Left cardiac atrium (tissue), 4 donors: Measurements from ENCODE around the gene CTNNA3. TPM values are rescaled to one million over a fixed set of nuclear protein-coding genes. Genes with fewer than 3 reads are reported as not detected.
A peak's percentile ranks its signal among the peaks of the same experiment; 100 is the strongest.

Experiments
- ATAC-seq, 2 donors: fragments of 200-7000 bp; cut with Tn5 transposase; one replicate each; pipeline ENCODE4 v1.9.1; 2020; ENCODE audit warnings: mild to moderate bottlenecking in 2 of 2, moderate library complexity in 2 of 2
- DNase-seq: peaks from one replicate; pipeline ENCODE4 v3.0.0-alpha.2; 2020
- intact Hi-C, 2 donors: fragments of 100-400 bp; cut with DNase I; formaldehyde crosslinking; loops; one replicate each; pipeline versions ENCODE4 v1.14.1 to v1.15.1; 2022 to 2023
- total RNA-seq, 2 donors: library from RNA; stranded (reverse); fragmentation: NEBNext Ultra II Directional; extraction: Animal tissue kit (Norgen Biotek cat#: 25700); gene quantifications; one replicate each; pipeline ENCODE4 v1.2.1, GENCODE V29; 2021
- donor health status: DM: no; HTN: yes; CAD: no.
- donor health status: DM: no; HTN: yes; CAD: no; lungs with severe emphysema.
- donor health status: DM: yes; HTN: yes; CAD: no.
- donor health status: Dilated cardiomyopathy.

CTNNA3 gene
- total RNA-seq, 2 donors from 2014 or later = 42.3 to 48.7 TPM

- ATAC-seq = peak in 1 of 2 donors; percentile 33
- intact Hi-C loops = no loop called here
Observed at GRCh38 chr10:67668448-67668847, 27.5 kb downstream of the CTNNA3 start.

GRCh38 chr10:67667035-67667425, 29.0 kb downstream of the CTNNA3 start:
- DNase-seq = no peak
- no peak for ATAC-seq
- intact Hi-C loops = loop anchor here in 1 of 2 donors (2.0 kb wide), 1 partner anchor 114 kb away; no protein-coding TSS in a partner anchor

More at GRCh38 chr10:67668448-67668847, 27.5 kb downstream of the CTNNA3 start:
- no peak for DNase-seq

- ATAC-seq = peak; percentile 37 to 67
- DNase-seq = no peak
- intact Hi-C loops = loop anchor here in 1 of 2 donors (2.0 kb wide), 1 partner anchor 114 kb away; no protein-coding TSS in a partner anchor
Observed at GRCh38 chr10:67666416-67667034, 29.5 kb downstream of the CTNNA3 start.

- intact Hi-C loops = no loop called here
- ATAC-seq (peak; percentile 84), DNase-seq (no peak)
Observed at GRCh38 chr10:67665491-67665890, 30.5 kb downstream of the CTNNA3 start.

GRCh38 chr10:67664942-67665341, 31.1 kb downstream of the CTNNA3 start:
- intact Hi-C loops = no loop called here
- DNase-seq (no peak), ATAC-seq (no peak)

DNA sequence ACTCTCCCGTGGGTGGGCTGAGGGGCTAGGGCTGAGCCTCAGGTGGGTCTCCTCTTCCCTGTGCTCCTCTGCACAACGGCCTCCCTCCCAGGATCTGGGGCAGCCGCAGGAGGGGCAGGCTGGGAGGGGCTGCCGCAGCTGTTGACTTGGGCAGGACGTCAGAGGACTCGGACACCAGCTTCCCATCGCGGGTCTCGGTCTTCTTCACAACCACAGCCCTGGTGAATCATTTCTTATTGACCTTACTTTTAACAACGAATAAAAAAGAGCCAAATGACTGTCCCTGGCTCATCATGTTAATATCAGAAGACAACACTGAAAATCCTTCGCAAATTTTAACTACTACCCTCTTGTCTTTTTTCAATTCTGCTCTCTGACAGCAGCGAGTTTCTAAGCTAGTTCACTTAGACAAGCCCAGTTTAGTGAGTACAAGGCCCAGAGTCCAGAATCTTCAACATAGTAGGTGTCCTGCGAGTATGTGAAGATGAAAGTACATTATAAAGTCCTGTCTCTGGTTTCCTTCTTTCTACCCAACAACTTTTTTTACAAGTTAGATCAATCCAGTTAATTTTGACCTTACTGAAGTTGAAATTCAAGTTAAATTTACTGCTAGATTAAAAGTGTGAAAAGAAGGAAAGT, 32.4 kb downstream of the CTNNA3 start:
- DNase-seq (no peak), ATAC-seq (no peak)
- intact Hi-C loops = no loop called here

- ATAC-seq (no peak), DNase-seq (no peak)
- intact Hi-C loops = no loop called here
Observed at GRCh38 chr10:67662415-67662814, 33.6 kb downstream of the CTNNA3 start.

GRCh38 chr10:67659497-67659896, 36.5 kb downstream of the CTNNA3 start:
- ATAC-seq = peak in 1 of 2 donors; percentile 44
- intact Hi-C loops = no loop called here

DNA sequence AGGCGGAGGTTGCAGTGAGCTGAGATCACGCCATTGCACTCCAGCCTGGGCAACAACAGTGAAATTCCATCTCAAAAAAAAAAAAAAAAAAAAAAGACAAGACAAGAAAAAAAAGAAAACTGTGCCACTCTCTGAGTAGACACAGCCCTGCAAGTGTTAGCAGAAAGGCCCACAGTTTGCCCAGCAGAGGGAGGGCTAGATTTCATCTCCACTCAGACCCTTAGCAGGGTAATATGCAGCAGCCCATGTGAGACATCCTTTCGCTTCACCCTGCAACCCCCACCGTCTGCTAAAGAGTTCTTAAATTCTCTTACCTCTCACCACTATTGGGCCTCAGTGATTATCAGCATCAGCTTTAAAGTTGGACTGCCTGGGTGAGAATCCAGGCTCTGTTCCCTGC, 38.2 kb downstream of the CTNNA3 start:
- ATAC-seq (peak; percentile 55 to 64), DNase-seq (no peak)
- intact Hi-C loops = no loop called here

More at GRCh38 chr10:67659497-67659896, 36.5 kb downstream of the CTNNA3 start:
- DNase-seq = no peak

- ATAC-seq (no peak), DNase-seq (no peak)
- intact Hi-C loops = no loop called here
Observed at GRCh38 chr10:67650558-67650957, 45.4 kb downstream of the CTNNA3 start.

DNA sequence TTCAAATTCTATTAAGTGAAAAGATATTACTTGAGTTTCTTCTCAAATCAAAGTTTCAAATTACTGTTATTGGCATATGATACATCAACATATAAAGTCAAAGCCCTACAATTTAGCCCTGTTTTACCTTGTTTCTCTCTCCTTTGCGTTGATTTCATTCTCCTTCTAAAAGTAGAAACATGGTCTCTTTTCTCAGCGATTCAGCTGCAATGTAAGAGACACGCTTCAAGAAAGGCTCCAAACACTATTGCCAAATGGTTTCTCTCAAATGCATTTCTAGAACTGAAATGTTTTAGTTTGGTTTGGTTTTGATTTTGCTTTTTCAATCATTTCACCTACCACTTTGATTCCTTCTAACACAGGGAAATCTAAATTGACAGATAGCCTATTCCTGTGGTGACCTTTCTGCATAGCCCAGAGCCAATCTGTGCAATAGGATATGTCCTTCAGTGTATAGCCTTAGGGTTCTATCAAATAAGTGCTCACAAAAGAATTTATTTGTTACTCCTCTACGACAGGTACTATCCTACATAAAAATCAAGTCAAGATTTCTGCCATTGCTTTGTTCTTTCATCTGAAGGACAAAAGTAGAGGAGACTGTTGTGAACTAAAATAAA, 47.3 kb downstream of the CTNNA3 start:
- intact Hi-C loops = no loop called here
- no peak for DNase-seq
- ATAC-seq = no peak

GRCh38 chr10:67630904-67631303, 65.1 kb downstream of the CTNNA3 start:
- intact Hi-C loops = no loop called here
- no peak for ATAC-seq
- DNase-seq = no peak

GRCh38 chr10:67629461-67629971, 66.5 kb downstream of the CTNNA3 start:
- intact Hi-C loops = no loop called here
- no peak for ATAC-seq
- no peak for DNase-seq

DNA sequence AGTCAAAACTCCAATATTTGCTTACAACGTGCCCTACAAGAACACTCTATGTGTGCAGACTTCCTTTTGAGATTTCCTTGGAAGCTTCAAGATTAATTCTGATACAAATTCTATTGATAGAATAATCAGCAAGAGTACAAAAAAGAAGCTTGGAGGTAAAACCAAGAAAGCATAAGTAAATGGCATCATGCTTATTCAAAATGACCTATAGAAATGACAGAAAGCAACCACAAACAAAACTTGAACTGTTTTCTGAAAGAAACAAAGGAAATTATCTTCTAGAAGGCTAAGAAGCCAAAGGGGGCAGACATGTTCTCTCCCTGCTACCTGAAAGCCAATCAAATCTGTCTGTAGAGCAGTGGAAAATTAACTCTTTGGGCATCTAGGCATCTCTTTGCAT, 73.0 kb downstream of the CTNNA3 start:
- intact Hi-C loops = no loop called here
- ATAC-seq (no peak), DNase-seq (no peak)

- ATAC-seq (no peak), DNase-seq (no peak)
- intact Hi-C loops = no loop called here
Observed at GRCh38 chr10:67622511-67622910, 73.5 kb downstream of the CTNNA3 start.

DNA sequence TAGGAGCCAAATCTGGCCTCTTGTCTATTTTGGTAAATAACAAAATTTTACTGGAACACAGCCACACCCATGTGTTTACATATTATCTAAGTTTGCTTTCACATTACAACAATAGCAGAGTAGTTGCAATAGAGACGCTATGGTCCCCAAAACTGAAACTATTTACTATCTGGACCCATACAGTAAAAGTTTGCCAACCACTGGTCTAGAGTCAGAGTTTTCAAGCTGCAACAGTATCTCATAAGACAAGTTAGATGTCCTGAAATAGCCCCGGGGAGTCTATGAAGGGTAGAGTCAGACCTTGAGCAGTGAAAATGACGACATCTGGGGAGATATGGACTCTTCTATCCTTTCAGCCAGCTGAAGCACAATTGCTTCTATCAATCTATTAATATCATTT, 74.2 kb downstream of the CTNNA3 start:
- ATAC-seq (no peak), DNase-seq (no peak)
- intact Hi-C loops = no loop called here

DNA sequence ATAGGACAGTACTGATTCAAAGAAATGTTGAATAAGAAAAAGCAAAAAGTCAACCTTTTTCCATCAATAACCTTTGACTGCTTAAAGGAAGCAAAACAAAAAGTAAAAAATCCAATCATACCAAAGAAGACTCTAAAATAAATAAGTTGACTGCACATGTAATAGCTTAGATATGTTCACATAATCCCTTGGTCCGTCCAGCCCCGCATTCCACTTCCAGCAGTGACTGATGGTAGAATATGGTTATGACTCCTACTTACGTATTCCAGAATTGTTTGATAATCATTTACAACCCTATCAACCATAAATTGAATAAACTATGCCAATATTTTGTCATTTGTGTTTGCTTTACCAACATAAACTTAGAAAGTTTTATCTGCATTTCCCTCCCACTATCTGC, 77.9 kb downstream of the CTNNA3 start:
- ATAC-seq (no peak), DNase-seq (no peak)
- intact Hi-C loops = no loop called here

DNA sequence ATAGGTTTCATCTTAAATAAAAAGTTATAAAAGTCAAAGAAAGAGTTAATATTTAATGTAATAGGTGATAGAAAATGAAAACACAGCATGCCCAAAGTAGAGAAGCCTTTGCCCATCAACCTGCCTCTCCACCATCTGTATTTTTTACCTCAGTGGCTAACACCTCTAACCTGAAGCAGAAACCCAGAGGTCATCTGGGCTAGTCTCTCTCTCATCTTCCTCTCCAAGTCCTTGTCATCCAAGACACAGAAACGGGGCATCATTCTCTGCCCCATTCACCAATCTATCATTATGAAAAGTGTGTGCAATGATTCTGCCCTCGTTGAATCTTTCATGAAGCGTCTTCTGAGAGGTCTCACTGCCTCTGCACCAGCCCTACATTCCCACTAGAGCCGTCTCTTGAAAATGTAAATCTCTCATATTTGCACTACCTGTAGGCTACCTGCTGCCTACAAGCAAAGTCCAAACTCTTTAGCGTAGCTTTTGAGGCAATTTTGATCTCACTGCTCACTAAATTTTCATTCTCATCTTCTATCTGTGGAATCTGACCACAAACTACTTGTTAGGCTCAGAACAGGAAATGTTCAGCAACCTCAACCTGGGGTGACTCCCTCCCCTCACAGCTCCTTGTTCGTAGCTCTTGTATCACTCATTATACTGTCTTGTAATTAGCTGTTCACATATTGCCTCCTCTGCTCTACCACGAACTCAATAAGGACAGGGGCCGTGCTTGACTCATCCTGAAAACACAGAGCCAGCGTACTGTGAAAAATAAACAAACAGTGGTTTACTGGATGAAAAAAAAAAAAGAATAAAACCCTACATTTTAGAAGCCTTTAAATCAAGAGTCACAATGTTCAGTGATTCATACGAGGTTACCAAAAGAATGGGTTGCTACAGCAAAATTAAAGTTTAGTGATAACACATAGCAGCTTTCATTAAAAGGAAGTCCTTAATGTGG, 83.1 kb downstream of the CTNNA3 start:
- intact Hi-C loops = no loop called here

GRCh38 chr10:67612176-67612575, 83.8 kb downstream of the CTNNA3 start:
- intact Hi-C loops = no loop called here
- ATAC-seq (no peak), DNase-seq (no peak)

More for the DNA sequence above, 83.1 kb downstream of the CTNNA3 start:
- DNase-seq (no peak), ATAC-seq (no peak)
